HTERT RPE-1 (cell line): ENCODE results near the gene R3HDM4.
"Not testable (repeated sequence)": the region's sequence is repeated elsewhere in the genome, so short reads cannot be mapped to it uniquely, and the experiment has no call there.

ENCODE experiments used
- in situ Hi-C: fragments of 300-500 bp; cut with MboI; formaldehyde crosslinking; loops from 4 replicates; pipeline ENCODE4 v1.14.3; 2020; ENCODE audit warnings: low sequenced_read_pairs

Gene R3HDM4

DNA sequence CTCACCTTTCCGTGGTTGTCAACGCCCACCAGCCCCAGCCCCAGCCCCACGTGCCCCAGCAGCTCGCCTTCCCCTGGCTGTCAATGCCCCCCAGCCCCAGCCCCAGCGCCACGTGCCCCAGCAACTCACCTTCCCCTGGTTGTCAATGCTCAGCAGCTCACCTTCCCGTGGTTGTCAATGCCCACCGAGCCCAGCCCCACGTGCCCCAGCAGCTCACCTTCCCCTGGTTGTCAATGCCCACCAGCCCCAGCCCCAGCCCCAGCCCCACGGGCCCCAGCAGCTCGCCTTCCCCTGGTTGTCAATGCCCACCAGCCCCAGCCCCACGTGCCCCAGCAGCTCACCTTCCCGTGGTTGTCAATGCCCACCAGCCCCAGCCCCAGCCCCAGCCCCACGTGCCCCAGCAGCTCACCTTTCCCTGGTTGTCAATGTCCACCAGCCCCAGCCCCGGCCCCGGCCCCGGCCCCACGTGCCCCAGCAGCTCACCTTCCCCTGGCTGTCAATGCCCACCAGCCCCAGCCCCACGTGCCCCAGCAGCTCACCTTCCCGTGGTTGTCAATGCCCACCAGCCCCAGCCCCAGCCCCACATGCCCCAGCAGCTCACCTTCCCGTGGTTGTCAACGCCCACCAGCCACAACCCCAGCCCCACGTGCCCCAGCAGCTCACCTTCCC is 34.9 kb downstream of the R3HDM4 start:
- in situ Hi-C loops = not testable (repeated sequence)

GRCh38 chr19:876780-877314 is 36.2 kb downstream of the R3HDM4 start:
- in situ Hi-C loops = no loop called here

DNA sequence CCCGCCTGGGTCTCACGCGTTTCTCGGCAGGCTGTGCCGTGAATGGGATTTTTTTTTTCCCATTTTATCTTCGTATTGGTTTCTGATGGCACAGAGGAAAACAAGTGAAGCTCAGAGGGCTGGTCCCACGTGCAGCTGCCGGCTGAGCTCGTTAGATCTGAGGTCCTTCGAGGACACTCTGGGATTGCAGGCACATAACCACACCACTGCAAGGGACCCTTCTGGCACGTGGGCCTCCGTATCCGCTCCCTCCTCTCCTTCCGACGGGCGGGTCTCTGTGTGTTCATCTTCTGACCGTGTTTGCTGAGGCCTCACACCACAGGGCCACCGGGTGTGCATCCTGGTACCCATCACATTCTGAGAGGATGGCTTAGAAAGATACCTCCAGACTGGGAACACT is 36.9 kb downstream of the R3HDM4 start:
- in situ Hi-C loops = no loop called here

GRCh38 chr19:875265-875879 is 37.6 kb downstream of the R3HDM4 start:
- in situ Hi-C loops = no loop called here

- in situ Hi-C loops = no loop called here
These were observed 39.4 kb downstream of the R3HDM4 start for GRCh38 chr19:873561-874041.

- in situ Hi-C loops = no loop called here
These were observed 39.9 kb downstream of the R3HDM4 start for GRCh38 chr19:873084-873483.

GRCh38 chr19:872266-872951 is 40.6 kb downstream of the R3HDM4 start:
- in situ Hi-C loops = no loop called here

GRCh38 chr19:871446-872265 is 41.4 kb downstream of the R3HDM4 start:
- in situ Hi-C loops = no loop called here

- in situ Hi-C loops = no loop called here
These were observed 42.0 kb downstream of the R3HDM4 start for GRCh38 chr19:870963-871401.

GRCh38 chr19:870314-870713 is 42.7 kb downstream of the R3HDM4 start:
- in situ Hi-C loops = no loop called here

GRCh38 chr19:869245-870177 is 43.5 kb downstream of the R3HDM4 start:
- in situ Hi-C loops = no loop called here

GRCh38 chr19:868458-869244 is 44.4 kb downstream of the R3HDM4 start:
- in situ Hi-C loops = no loop called here

DNA sequence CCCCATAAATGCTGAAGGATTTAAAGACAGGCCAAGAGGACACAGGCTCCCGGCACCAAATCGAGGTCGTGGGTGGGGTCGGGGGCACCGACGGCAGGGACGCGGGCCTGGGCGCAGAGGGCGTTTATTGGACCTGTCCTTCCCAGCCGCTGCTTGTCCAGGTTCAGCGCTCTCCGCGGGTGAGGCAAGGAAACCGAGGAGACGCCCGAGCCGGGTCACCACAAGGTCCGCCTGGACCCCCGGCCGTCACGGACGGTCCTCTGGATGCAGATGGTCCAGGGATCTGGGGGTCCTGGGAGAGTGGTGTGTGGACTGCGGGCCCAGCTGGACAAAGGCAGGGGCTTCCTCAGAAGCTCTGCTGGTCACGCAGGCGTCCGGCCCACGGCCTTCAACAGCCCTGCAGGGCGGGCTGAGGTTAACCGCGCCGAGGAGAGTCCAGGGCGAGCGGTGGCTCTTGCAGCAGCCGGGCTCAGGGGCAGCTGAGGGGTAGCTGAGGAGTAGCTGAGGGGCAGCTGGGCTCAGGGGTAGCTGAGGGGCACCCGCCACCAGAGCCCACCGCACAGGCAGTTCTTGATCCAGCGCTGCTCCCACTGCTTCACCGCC is 45.1 kb downstream of the R3HDM4 start:
- in situ Hi-C loops = no loop called here

DNA sequence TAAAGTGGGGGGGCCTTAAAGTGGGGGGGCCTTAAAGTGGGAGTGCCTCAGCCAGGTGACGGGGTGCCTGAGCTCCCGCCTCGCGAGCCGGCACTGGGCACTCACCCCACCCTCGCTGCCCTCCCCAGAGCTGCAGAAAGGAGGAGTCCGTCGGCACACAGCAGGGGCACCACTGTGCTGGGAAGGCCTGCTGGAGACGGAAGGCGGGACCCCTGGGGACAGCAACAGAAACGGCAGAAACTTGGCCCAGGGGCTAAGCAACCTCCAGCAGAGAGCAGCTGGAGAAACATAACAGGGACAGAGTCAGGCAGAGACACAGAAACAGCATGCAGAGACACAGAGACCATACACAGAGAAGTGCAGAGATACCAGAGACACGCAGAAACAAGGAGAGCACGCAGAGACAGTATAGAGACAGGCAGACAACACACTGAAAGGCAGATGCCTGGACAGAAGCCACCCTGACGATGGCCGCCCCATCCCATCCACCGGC is 45.7 kb downstream of the R3HDM4 start:
- in situ Hi-C loops = no loop called here

DNA sequence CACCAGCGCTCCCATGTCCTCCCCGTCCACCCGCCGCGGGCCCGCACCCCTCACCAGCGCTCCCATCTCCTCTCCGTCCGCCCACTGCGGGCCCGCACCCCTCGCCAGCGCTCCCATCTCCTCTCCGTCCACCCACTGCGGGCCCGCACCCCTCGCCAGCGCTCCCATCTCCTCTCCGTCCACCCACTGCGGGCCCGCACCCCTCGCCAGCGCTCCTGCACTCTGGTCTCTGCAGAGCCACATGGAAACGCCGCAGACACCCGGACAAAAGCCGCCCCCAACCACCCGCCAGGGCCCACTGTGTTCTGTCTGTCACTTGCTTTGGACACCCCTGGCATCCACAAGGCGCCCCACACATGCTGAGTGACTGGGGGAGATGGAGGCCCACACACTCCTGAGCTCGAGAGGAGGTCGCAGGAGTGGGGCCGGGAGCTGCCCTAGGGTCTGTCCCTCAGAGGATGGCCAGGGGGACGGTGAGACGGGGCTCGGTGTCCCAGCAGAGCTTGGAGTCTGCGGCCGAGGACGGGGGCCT is 46.2 kb downstream of the R3HDM4 start:
- in situ Hi-C loops = no loop called here

- in situ Hi-C loops = no loop called here
These were observed 49.8 kb downstream of the R3HDM4 start for GRCh38 chr19:863315-863620.

DNA sequence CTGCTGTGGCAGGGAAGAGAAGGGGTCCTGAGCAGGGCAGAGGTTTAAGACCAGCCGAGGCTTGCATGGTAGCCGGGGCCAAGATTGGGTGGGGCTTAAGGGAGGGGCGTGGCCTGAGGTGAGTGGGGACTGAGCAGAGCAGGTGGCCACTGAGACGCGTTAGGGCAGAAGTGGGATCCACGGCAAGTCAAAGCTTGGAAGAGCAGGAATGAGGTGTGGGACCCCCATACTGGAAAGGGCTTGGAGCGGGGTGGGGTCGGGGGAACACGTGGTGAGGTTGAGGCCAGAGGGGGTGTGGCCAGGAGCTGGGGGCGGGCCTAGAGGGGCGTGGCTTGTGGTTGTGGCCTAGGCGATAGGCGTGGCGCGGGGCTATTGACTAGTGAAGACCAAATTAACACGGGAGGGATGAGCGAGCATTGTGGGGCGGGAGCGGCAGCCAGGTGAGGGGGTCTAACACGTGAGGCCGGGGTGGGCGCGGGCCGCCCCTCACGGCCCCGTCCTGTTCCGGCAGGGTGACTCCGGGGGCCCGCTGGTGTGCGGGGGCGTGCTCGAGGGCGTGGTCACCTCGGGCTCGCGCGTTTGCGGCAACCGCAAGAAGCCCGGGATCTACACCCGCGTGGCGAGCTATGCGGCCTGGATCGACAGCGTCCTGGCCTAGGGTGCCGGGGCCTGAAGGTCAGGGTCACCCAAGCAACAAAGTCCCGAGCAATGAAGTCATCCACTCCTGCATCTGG is 50.3 kb downstream of the R3HDM4 start:
- in situ Hi-C loops = no loop called here
